ENCODE results near the gene GART.
"Not testable (repeated sequence)": the region's sequence is repeated elsewhere in the genome, so short reads cannot be mapped to it uniquely, and the experiment has no call there.

GART gene

GRCh38 chr21:33541756-33542639, at the start of gene GART:
GART (minus strand) TSS chr21:33542117; CDS start chr21:33539315, 2,802 bp downstream.
- peak; percentile 71 for DNase-seq (ENCODE audit: low read depth)

GRCh38 chr21:33588485-33589335, 46.8 kb upstream of the GART start, which contains the start of gene DONSON:
DONSON (minus strand) TSS chr21:33588684; CDS start chr21:33588641, 43 bp downstream.
- peak; percentile 83 for DNase-seq (ENCODE audit: low read depth)

- DNase-seq (ENCODE audit: low read depth), result peak; percentile 3
These were observed 46.0 kb upstream of the GART start for GRCh38 chr21:33587792-33588484.

- no peak for DNase-seq (ENCODE audit: low read depth)
These were observed 45.0 kb upstream of the GART start for GRCh38 chr21:33586927-33587326.

GRCh38 chr21:33584455-33584854, 42.5 kb upstream of the GART start:
- no peak for DNase-seq (ENCODE audit: low read depth)

- no peak for DNase-seq (ENCODE audit: low read depth)
These were observed 37.1 kb upstream of the GART start for GRCh38 chr21:33578959-33579542.

GRCh38 chr21:33578214-33578613, 36.3 kb upstream of the GART start:
- DNase-seq (ENCODE audit: low read depth), result no peak

GRCh38 chr21:33576741-33577141, 34.8 kb upstream of the GART start:
- DNase-seq (ENCODE audit: low read depth), result not testable (repeated sequence)

GRCh38 chr21:33572350-33572749, 30.4 kb upstream of the GART start:
- no peak for DNase-seq (ENCODE audit: low read depth)

- no peak for DNase-seq (ENCODE audit: low read depth)
These were observed 28.1 kb upstream of the GART start for GRCh38 chr21:33569991-33570390.

GRCh38 chr21:33568448-33568847, 26.5 kb upstream of the GART start:
- DNase-seq (ENCODE audit: low read depth), result no peak

- no peak for DNase-seq (ENCODE audit: low read depth)
These were observed 26.0 kb upstream of the GART start for GRCh38 chr21:33567914-33568313.

GRCh38 chr21:33566514-33566913, 24.6 kb upstream of the GART start:
- DNase-seq (ENCODE audit: low read depth), result no peak

- DNase-seq (ENCODE audit: low read depth), result no peak
These were observed 20.5 kb upstream of the GART start for GRCh38 chr21:33562389-33562788.

- DNase-seq (ENCODE audit: low read depth), result no peak
These were observed 19.5 kb upstream of the GART start for GRCh38 chr21:33561373-33561772.

- no peak for DNase-seq (ENCODE audit: low read depth)
These were observed 19.0 kb upstream of the GART start for GRCh38 chr21:33560965-33561364.

- no peak for DNase-seq (ENCODE audit: low read depth)
These were observed 17.9 kb upstream of the GART start for GRCh38 chr21:33559813-33560212.

- DNase-seq (ENCODE audit: low read depth), result no peak
These were observed 17.0 kb upstream of the GART start for GRCh38 chr21:33558777-33559421.

- DNase-seq (ENCODE audit: low read depth), result no peak
These were observed 15.5 kb upstream of the GART start for GRCh38 chr21:33557447-33557846.

- no peak for DNase-seq (ENCODE audit: low read depth)
These were observed 13.0 kb upstream of the GART start for GRCh38 chr21:33554982-33555344.

- DNase-seq (ENCODE audit: low read depth), result no peak
These were observed 12.5 kb upstream of the GART start for GRCh38 chr21:33554236-33554981.

Measured in activated T-cell treated with anti-CD3 and anti-CD28 coated beads for 1 hour (primary cell).